Heart left ventricle (tissue), 16 donors: ENCODE measurements around the gene THSD4. TPM values are rescaled to one million over a fixed set of nuclear protein-coding genes. Genes with fewer than 3 reads are reported as not detected.
A peak's percentile ranks its signal among the peaks of the same experiment; 100 is the strongest.

Source experiments
- ATAC-seq, 4 donors: fragments of 200-7000 bp; cut with Tn5 transposase; one replicate each; pipeline ENCODE4 v1.9.1; 2020 to 2022; ENCODE audit warnings: moderate library complexity in 4 of 4, mild to moderate bottlenecking in 3 of 4, moderate number of reproducible peaks in 1 of 4
- DNase-seq, 5 donors: peaks; one replicate each; pipeline ENCODE4 v3.0.0-alpha.2; 2020
- H3K27ac ChIP-seq, 12 donors: fragments of 200-600 bp; sonication (generic) in 4 of 12; one replicate each; pipeline versions ENCODE4 v1.5.0 to v1.8.0; 2016 to 2022; ENCODE audit warnings: mild to moderate bottlenecking in 2 of 12
- H3K27me3 ChIP-seq, 9 donors: fragments of 200-600 bp; sonication (generic) in 2 of 9; one replicate each; pipeline versions ENCODE4 v1.5.1 to v1.8.0; 2016 to 2022; ENCODE audit warnings: mild to moderate bottlenecking in 3 of 9
- H3K36me3 ChIP-seq, 9 donors: fragments of 200-600 bp; sonication (generic) in 2 of 9; one replicate each; pipeline versions ENCODE4 v1.5.0 to v1.8.0; 2018 to 2022; ENCODE audit warnings: mild to moderate bottlenecking in 2 of 9
- H3K4me1 ChIP-seq, 12 donors: fragments of 200-600 bp; sonication (generic) in 4 of 12; one replicate each; pipeline versions ENCODE4 v1.5.0 to v1.8.0; 2016 to 2022; ENCODE audit warnings: mild to moderate bottlenecking in 3 of 12
- H3K4me3 ChIP-seq, 12 donors: fragments of 200-600 bp; sonication (generic) in 4 of 12; one replicate each; pipeline versions ENCODE4 v1.5.0 to v1.8.0; 2017 to 2022; ENCODE audit warnings: mild to moderate bottlenecking in 9 of 12, moderate library complexity in 4 of 12
- H3K9me3 ChIP-seq, 12 donors: fragments of 200-600 bp; sonication (generic) in 4 of 12; one replicate each; pipeline versions ENCODE4 v1.5.0 to v1.8.0; 2016 to 2022; ENCODE audit warnings: mild to moderate bottlenecking in 1 of 12
- POLR2A ChIP-seq, 2 donors: fragments of 450-650 bp; IDR thresholded peaks; one replicate each; pipeline ENCODE4 v1.6.1; 2017; ENCODE audit warnings: antibody characterized with exemption in 2 of 2, mild to moderate bottlenecking in 2 of 2, moderate library complexity in 2 of 2
- WGBS, 4 donors: extraction: QIAGEN DNeasy Blood & Tissue Kit in 2 of 4; methylation state at CpG; one replicate each; pipeline versions ENCODE4 v1.1.5 to v1.1.7; 2013 to 2018; 5-methylcytosine and 5-hydroxymethylcytosine counted together
- intact Hi-C, 10 donors: fragments of 100-400 bp; cut with DNase I; formaldehyde crosslinking; loops; one replicate each; pipeline versions ENCODE4 v1.11.1 to v1.14.2; 2022
- polyA plus RNA-seq, 2 donors: library from polyadenylated mRNA; stranded (reverse); fragments of 200-250 nt; gene quantifications; one replicate each; pipeline ENCODE4 v1.2.3, GENCODE V29; 2013
- total RNA-seq, 9 donors: library from RNA; depleted of rRNA in 2 of 9; stranded (reverse); fragments of >200 nt in 2 of 9; fragmentation: NEBNext Ultra II Directional in 3 of 9; extraction: Animal tissue kit (Norgen Biotek cat#: 25700) in 3 of 9; gene quantifications; one replicate each; pipeline versions ENCODE4 v1.1.0 to v1.2.4, GENCODE V29; 2016 to 2023
- TF ChIP-seq, protein P1 (sequence below), 12 donors: fragments of 200-600 bp; sonication (generic) in 4 of 12; IDR thresholded peaks; one replicate each; pipeline versions ENCODE4 v1.5.0 to v1.8.0; 2018 to 2022; ENCODE audit warnings: antibody characterized with exemption in 12 of 12, mild to moderate bottlenecking in 5 of 12
- donor health status: ischemic (EF 13 %, LVEDD 7.1; RV severe dilation, severe dysfunction).
- donor health status: healthy with polysubstance abuse.
- donor health status: DM: no; HTN: yes; CAD: no.
- donor health status: DM: no; HTN: no; CAD: no.
- donor health status: ischemic (EF 25% LVEDD 6.9; RV normal size, moderate dysfunction).
- donor health status: ischemic (EF 25% LVEDD 5.7; RV mildly dilated, moderate dysfunction).
- donor health status: healthy.
- donor health status: DM: yes; HTN: yes; CAD: no.
- donor health status: ischemic (EF 35%, LVEDD 5.7; RV mildly dilated, moderate dysfunction).
- donor health status: nonischemic (EF 11% LVEDD 7.7; RV severe dilation, severe dysfunction).
- donor health status: DM: yes; HTN: yes; CAD: no.
- donor health status: PGD.
- donor health status: ischemic (EF 29% LVEDD 5.4; RV normal size, mild dysfunction).
- donor health status: nonischemic (EF 23%, LVEDD 6.1; RV moderate dilation, normal function).

Gene THSD4
- total and polyA plus RNA-seq, 11 donors = 32.6 to 206 (median 93.2) TPM

DNA sequence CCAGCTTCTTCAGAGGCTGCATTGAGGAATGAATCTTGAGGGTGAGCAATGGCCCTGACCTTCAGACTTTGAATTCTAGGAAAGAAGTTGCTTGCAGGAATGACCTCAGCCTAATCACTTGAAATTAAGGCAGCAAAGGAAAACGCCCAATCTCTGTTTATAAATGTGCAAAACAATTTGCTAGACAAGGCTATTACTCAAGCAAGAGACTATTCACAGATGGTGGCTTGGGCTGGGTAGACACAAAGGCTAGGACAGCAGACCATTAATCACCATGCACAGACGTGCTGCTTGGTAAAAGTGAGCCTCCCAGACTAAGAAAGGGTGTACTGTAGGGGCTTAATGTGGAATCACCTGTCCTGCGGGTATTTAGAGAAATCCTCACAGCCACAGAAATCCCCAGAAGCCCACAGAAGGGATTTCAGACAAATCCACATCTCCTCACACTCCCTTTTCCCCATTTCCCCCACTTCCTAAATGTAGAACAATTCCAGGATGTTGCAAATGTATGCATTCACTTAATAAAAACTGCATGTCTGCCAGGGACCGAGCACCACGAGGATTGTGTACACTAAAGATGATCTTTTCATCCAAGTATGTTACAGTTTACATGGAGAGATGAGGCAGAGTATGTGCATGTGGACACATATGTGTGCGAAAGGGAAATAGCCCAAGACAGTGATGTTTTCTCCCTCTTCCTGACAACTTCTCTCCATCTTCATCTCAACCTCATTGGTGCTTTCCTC, 259.5 kb downstream of the THSD4 start:
- H3K4me3 ChIP-seq = no peak overlapping the region
- peaks cover 0 to 7% (median 0%) of the 10 kb centered on the region in 12 donors for H3K9me3 ChIP-seq
- H3K27me3 ChIP-seq = no peaks in the 10 kb centered on the region
- ATAC-seq (peak in 3 of 4 donors; percentile 72 to 84 (median 78)), DNase-seq (no peak)
- intact Hi-C loops = no loop called here
- H3K27ac ChIP-seq = peak overlapping the region in 9 of 12 donors; percentile 28 to 75 (median 45)
- 61 to 72% (median 68%) methylated on average over 6 of the region's 6 CpGs for WGBS, 4 donors
- no peaks in the 10 kb centered on the region for H3K36me3 ChIP-seq
- peaks cover 0 to 38% (median 23%) of the 10 kb centered on the region in 12 donors for H3K4me1 ChIP-seq
- TF ChIP-seq POLR2A (IDR thresholded peaks at IDR 0.05) = no peak
- TF ChIP-seq, protein P1, sequence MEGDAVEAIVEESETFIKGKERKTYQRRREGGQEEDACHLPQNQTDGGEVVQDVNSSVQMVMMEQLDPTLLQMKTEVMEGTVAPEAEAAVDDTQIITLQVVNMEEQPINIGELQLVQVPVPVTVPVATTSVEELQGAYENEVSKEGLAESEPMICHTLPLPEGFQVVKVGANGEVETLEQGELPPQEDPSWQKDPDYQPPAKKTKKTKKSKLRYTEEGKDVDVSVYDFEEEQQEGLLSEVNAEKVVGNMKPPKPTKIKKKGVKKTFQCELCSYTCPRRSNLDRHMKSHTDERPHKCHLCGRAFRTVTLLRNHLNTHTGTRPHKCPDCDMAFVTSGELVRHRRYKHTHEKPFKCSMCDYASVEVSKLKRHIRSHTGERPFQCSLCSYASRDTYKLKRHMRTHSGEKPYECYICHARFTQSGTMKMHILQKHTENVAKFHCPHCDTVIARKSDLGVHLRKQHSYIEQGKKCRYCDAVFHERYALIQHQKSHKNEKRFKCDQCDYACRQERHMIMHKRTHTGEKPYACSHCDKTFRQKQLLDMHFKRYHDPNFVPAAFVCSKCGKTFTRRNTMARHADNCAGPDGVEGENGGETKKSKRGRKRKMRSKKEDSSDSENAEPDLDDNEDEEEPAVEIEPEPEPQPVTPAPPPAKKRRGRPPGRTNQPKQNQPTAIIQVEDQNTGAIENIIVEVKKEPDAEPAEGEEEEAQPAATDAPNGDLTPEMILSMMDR (IDR thresholded peaks at IDR 0.05) = no peak

DNA sequence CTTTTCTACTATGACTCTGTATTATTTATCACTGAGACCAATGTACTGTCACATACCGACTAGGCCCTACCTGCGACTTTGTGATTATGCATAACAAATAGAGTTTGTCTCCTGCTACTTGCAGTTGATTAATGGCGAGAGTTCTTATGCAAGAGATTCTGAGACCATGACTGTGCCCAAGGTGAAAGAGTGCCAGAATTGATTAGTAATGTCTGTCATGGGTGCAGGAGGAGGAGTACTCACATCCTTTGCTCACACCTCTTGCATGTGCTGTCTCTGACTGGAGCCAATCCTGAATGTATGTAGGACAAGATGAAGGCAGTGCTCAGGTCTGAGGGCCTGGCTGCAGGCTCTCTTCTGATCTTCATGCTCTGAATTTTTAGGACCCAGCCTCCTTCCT, 260.7 kb downstream of the THSD4 start:
- TF ChIP-seq, protein P1 (IDR thresholded peaks at IDR 0.05) = no peak
- TF ChIP-seq POLR2A (IDR thresholded peaks at IDR 0.05) = no peak
- Histone ChIP-seq H3K27ac (no peak overlapping the region), H3K36me3 (no peaks in the 10 kb centered on the region), H3K27me3 (no peaks in the 10 kb centered on the region), H3K9me3 (peaks cover 0 to 7% (median 0%) of the 10 kb centered on the region in 12 donors), H3K4me1 (peaks cover 0 to 39% (median 23%) of the 10 kb centered on the region in 12 donors), H3K4me3 (no peak overlapping the region)
- intact Hi-C loops = no loop called here
- no peak for ATAC-seq
- no peak for DNase-seq
- 88 to 100% (median 97%) methylated on average over 3 of the region's 3 CpGs for WGBS, 4 donors

DNA sequence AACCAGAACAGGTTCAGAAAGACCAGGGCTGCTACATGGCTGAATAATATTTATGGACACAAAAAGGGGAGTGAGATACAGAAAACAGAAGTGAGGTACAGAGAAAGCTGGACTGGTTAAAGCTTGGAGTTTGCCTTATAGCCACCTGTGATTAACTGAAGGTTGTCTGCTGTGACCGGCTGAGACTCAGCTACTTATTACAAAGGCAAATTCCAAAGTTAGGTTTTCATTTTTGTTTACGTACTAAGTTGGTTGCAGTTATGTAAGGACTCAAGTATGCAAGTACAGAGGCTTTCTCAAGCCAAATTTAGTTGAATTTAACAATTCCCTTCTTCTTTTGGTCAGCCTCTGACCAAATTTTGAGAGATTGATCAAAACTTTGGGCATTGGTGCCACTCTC, 264.6 kb downstream of the THSD4 start:
- H3K4me3 ChIP-seq = no peak overlapping the region
- H3K36me3 ChIP-seq = no peaks in the 10 kb centered on the region
- intact Hi-C loops = loop anchor here in 2 of 10 donors (10.0 kb wide), 2 partner anchors 45 to 355 kb away; no protein-coding TSS in a partner anchor
- DNase-seq (no peak), ATAC-seq (no peak)
- no peak for TF ChIP-seq POLR2A (IDR thresholded peaks at IDR 0.05)
- TF ChIP-seq, protein P1 (IDR thresholded peaks at IDR 0.05) = no peak
- WGBS, 4 donors = 58 to 71% (median 62%) methylated on average over 2 of the region's 2 CpGs
- no peaks in the 10 kb centered on the region for H3K9me3 ChIP-seq
- H3K27me3 ChIP-seq = no peaks in the 10 kb centered on the region
- H3K4me1 ChIP-seq = peaks cover 0 to 18% (median 4%) of the 10 kb centered on the region in 12 donors
- H3K27ac ChIP-seq = peak overlapping the region in 2 of 12 donors; percentile 2 to 10

DNA sequence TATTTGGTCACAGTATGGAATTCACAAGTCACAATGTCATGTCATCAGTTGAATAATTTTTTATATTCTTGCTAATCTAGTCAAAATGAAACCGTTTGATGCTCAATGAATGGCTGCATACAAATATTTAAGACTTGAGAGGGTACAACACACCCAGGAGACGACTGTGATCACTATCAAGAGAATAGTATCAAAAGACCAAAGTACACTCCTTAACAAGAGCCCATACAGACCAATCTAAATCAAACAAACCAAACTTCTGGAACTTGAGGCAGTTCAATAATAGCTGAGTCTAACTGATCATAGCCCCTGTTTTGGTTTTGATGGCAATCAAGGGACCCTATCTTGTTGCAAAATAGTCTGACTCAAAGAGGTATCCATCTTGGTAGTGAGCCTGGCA, 265.1 kb downstream of the THSD4 start:
- Histone ChIP-seq H3K4me1 (peaks cover 0 to 18% (median 5%) of the 10 kb centered on the region in 12 donors), H3K9me3 (no peaks in the 10 kb centered on the region), H3K27ac (peak overlapping the region in 2 of 12 donors; percentile 2 to 10), H3K36me3 (no peaks in the 10 kb centered on the region), H3K27me3 (no peaks in the 10 kb centered on the region), H3K4me3 (no peak overlapping the region)
- no peak for TF ChIP-seq POLR2A (IDR thresholded peaks at IDR 0.05)
- TF ChIP-seq, protein P1 (IDR thresholded peaks at IDR 0.05) = no peak
- no peak for DNase-seq
- no peak for ATAC-seq
- intact Hi-C loops = loop anchor here in 2 of 10 donors (10.0 kb wide), 2 partner anchors 46 to 354 kb away; no protein-coding TSS in a partner anchor
- 38 to 85% (median 56%) methylated on average over 2 of the region's 2 CpGs for WGBS, 4 donors
